Activated CD4-positive, alpha-beta T cell treated with anti-CD3 and anti-CD28 coated beads, Interleukin-2, amount 10 ng/mL, durations not matched to agents 7 days and 5 days (primary cell): ENCODE data around the gene CNTNAP2. TPM values are rescaled to one million over a fixed set of nuclear protein-coding genes. Genes with fewer than 3 reads are reported as not detected.
"Not testable (repeated sequence)": the region's sequence is repeated elsewhere in the genome, so short reads cannot be mapped to it uniquely, and the experiment has no call there.

ENCODE experiments used
- CTCF ChIA-PET: fragments of 350-600 bp; sonication (Branson Sonifier 250); formaldehyde crosslinking; loops from one replicate; lab custom pipeline; 2021; ENCODE audit warnings: antibody characterized with exemption; lab: Charles Lee
- POLR2A ChIA-PET: fragments of 350-600 bp; sonication (Branson Sonifier 250); formaldehyde crosslinking; loops from one replicate; lab custom pipeline; 2021; ENCODE audit warnings: antibody characterized with exemption; lab: Charles Lee
- DNase-seq: peaks from one replicate; pipeline ENCODE4 v3.0.0-alpha.2; 2020
- H3K27ac Mint-ChIP-seq: one replicate; pipeline ENCODE4 v1.8.0; 2021; ENCODE audit warnings: mild to moderate bottlenecking, moderate library complexity, mixed read lengths
- H3K27me3 Mint-ChIP-seq: one replicate; pipeline ENCODE4 v1.8.0; 2021; ENCODE audit warnings: mixed read lengths
- H3K36me3 Mint-ChIP-seq: one replicate; pipeline ENCODE4 v1.8.0; 2021; ENCODE audit warnings: low read depth, mixed read lengths
- H3K4me1 Mint-ChIP-seq: one replicate; pipeline ENCODE4 v1.8.0; 2021; ENCODE audit warnings: mixed read lengths
- H3K4me3 Mint-ChIP-seq: one replicate; pipeline ENCODE4 v1.8.0; 2021; ENCODE audit warnings: mild to moderate bottlenecking, moderate library complexity, mixed read lengths
- H3K9me3 Mint-ChIP-seq: one replicate; pipeline ENCODE4 v1.8.0; 2021; ENCODE audit warnings: mixed read lengths
- microRNA-seq: library from miRNA; unstranded; fragments of <30 nt; microRNA quantifications from one replicate; pipeline ENCODE4 v1.2.0, GENCODE V29; 2021; ENCODE audit warnings: borderline microRNAs expressed, borderline replicate concordance
- total RNA-seq, 2 experiments: library from RNA; stranded (reverse); gene quantifications; one replicate each; pipeline ENCODE4 v1.2.3, GENCODE V29; 2021

CNTNAP2 gene
- total RNA-seq, 2 experiments from 2014 or later, result not detected

GRCh38 chr7:148464947-148465346 is 2348.3 kb downstream of the CNTNAP2 start:
- no peak for DNase-seq
- Mint-ChIP-seq H3K36me3 (no peaks in the 10 kb centered on the region), H3K4me1 (no peaks in the 10 kb centered on the region), H3K27ac (no peak overlapping the region), H3K27me3 (no peaks in the 10 kb centered on the region), H3K4me3 (no peak overlapping the region), H3K9me3 (peaks cover 7% of the 10 kb centered on the region)
- POLR2A ChIA-PET, result no interaction called here
- CTCF ChIA-PET, result no interaction called here

DNA sequence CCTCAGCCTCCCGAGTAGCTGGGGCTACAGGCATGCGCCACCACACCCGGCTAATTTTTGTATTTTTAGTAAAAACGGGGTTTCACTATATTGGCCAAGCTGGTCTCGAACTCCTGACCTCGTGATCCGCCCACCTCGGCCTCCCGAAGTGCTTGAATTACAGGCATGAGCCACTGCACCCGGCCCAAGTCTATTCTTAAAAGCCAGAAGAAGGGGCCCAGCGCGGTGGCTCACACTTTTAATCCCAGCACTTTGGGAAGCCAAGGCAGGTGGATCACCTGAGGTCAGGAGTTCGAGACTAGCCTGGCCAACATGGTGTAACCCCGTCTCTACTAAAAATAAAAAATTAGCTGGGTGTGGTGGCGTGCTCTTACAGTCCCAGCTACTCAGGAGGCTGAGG is 2348.8 kb downstream of the CNTNAP2 start:
- H3K27ac Mint-ChIP-seq, H3K36me3 Mint-ChIP-seq, H3K4me3 Mint-ChIP-seq, POLR2A ChIA-PET, H3K9me3 Mint-ChIP-seq, H3K4me1 Mint-ChIP-seq, H3K27me3 Mint-ChIP-seq, CTCF ChIA-PET, DNase-seq: not testable (repeated sequence)

GRCh38 chr7:148466120-148466519 is 2349.5 kb downstream of the CNTNAP2 start:
- POLR2A ChIA-PET, result no interaction called here
- Mint-ChIP-seq H3K4me3 (no peak overlapping the region), H3K4me1 (no peaks in the 10 kb centered on the region), H3K9me3 (peaks cover 7% of the 10 kb centered on the region), H3K27ac (no peak overlapping the region), H3K36me3 (no peaks in the 10 kb centered on the region), H3K27me3 (no peaks in the 10 kb centered on the region)
- CTCF ChIA-PET, result no interaction called here
- no peak for DNase-seq

DNA sequence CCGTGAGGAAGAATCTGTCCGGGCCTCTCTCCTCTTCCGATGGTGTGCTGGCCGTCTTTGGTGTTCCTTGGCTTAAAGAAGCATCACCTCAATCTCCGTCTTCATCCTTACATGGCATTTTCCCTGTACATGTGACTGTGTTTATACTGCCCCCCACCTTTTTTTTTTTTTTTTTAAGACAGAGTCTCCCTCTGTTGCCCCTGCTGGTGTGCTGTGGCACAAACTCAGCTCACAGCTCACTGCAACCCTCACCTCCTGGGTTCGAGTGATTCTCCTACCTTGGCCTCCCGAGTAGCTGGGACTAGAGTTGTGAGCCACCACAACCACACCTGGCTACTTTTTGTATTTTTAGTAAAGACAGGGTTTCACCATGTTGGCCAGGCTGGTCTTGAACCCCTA is 2352.1 kb downstream of the CNTNAP2 start:
- Mint-ChIP-seq H3K4me3 (no peak overlapping the region), H3K27me3 (no peaks in the 10 kb centered on the region), H3K4me1 (no peaks in the 10 kb centered on the region), H3K27ac (no peak overlapping the region), H3K9me3 (no peaks in the 10 kb centered on the region), H3K36me3 (no peaks in the 10 kb centered on the region)
- ChIA-PET POLR2A (no interaction called here), CTCF (no interaction called here)
- no peak for DNase-seq

Small RNAs within 50 kb of the gene (microRNA-seq; reads per million reads assigned to microRNA genes)
- gene MIR548F4, result not detected
